Stimulated activated CD8-positive, alpha-beta memory T cell treated with anti-CD3 and anti-CD28 coated beads, Interleukin-2, amount 100 ng/mL, for 1 hour (primary cell): ENCODE measurements around the gene MAP4K2.
A peak's percentile ranks its signal among the peaks of the same experiment; 100 is the strongest.

Source experiments
- DNase-seq, 2 donors: peaks; one replicate each; pipeline ENCODE4 v3.0.0-alpha.2; 2020; ENCODE audit warnings: low read depth in 2 of 2

Gene MAP4K2

GRCh38 chr11:64792482-64792881 lies 10.5 kb downstream of the MAP4K2 start:
- DNase-seq, result no peak

GRCh38 chr11:64791781-64792291 lies 11.2 kb downstream of the MAP4K2 start:
- DNase-seq, result no peak

- DNase-seq, result no peak
Measured at GRCh38 chr11:64790205-64791095, 12.6 kb downstream of the MAP4K2 start.

GRCh38 chr11:64789331-64790204 lies 13.4 kb downstream of the MAP4K2 start:
- DNase-seq, result no peak

GRCh38 chr11:64788321-64789215 lies 14.4 kb downstream of the MAP4K2 start:
- no peak for DNase-seq

GRCh38 chr11:64787526-64788320 lies 15.3 kb downstream of the MAP4K2 start:
- DNase-seq, result no peak

GRCh38 chr11:64786308-64786707 lies 16.7 kb downstream of the MAP4K2 start:
- DNase-seq, result no peak

GRCh38 chr11:64784813-64785581 lies 18.0 kb downstream of the MAP4K2 start:
- no peak for DNase-seq

- DNase-seq, result peak; percentile 97
Measured at GRCh38 chr11:64778473-64779298, 24.3 kb downstream of the MAP4K2 start, which contains the start of gene SF1. Gene SF1, minus strand, starts transcription at chr11:64778542. Its CDS starts 150 bp downstream, at chr11:64778392.

- no peak for DNase-seq
Measured at GRCh38 chr11:64778223-64778472, 24.9 kb downstream of the MAP4K2 start.

GRCh38 chr11:64777449-64778222 lies 25.4 kb downstream of the MAP4K2 start:
- peak; percentile 64 to 74 for DNase-seq

GRCh38 chr11:64776875-64777274 lies 26.1 kb downstream of the MAP4K2 start:
- no peak for DNase-seq

GRCh38 chr11:64776425-64776824 lies 26.6 kb downstream of the MAP4K2 start:
- no peak for DNase-seq

- no peak for DNase-seq
Measured at GRCh38 chr11:64774144-64774543, 28.9 kb downstream of the MAP4K2 start.

- DNase-seq, result no peak
Measured at GRCh38 chr11:64772303-64773018, 30.6 kb downstream of the MAP4K2 start.

GRCh38 chr11:64771861-64772260 lies 31.2 kb downstream of the MAP4K2 start:
- DNase-seq, result no peak

GRCh38 chr11:64770120-64770519 lies 32.9 kb downstream of the MAP4K2 start:
- no peak for DNase-seq

- DNase-seq, result no peak
Measured at GRCh38 chr11:64769283-64769682, 33.7 kb downstream of the MAP4K2 start.
